Upper lobe of left lung (tissue), 6 donors: Measurements from ENCODE around the gene ZFYVE1. TPM values are rescaled to one million over a fixed set of nuclear protein-coding genes. Genes with fewer than 3 reads are reported as not detected.
"Not testable (repeated sequence)": the region's sequence is repeated elsewhere in the genome, so short reads cannot be mapped to it uniquely, and the experiment has no call there.

Experiments used
- ATAC-seq, 2 donors: fragments of 200-7000 bp; cut with Tn5 transposase; one replicate each; pipeline ENCODE4 v1.9.1; 2022; ENCODE audit warnings: mild to moderate bottlenecking in 2 of 2, moderate library complexity in 2 of 2; ENCODE audit not compliant: low FRiP score in 2 of 2
- DNase-seq, 2 donors: peaks; one replicate each; pipeline ENCODE4 v3.0.0-alpha.2; 2019 to 2020
- H3K27ac ChIP-seq, 4 donors: fragments of 200-600 bp; sonication (generic); one replicate each; pipeline ENCODE4 v1.5.1; 2016 to 2019
- H3K27me3 ChIP-seq, 4 donors: fragments of 200-600 bp; sonication (generic); one replicate each; pipeline ENCODE4 v1.5.1; 2017 to 2019
- H3K36me3 ChIP-seq, 4 donors: fragments of 200-600 bp; sonication (generic); one replicate each; pipeline ENCODE4 v1.5.1; 2016 to 2019
- H3K4me1 ChIP-seq, 4 donors: fragments of 200-600 bp; sonication (generic); one replicate each; pipeline ENCODE4 v1.5.1; 2018 to 2019
- H3K4me3 ChIP-seq, 4 donors: fragments of 200-600 bp; sonication (generic); one replicate each; pipeline ENCODE4 v1.5.1; 2017 to 2019; ENCODE audit warnings: mild to moderate bottlenecking in 2 of 4, moderate library complexity in 1 of 4
- H3K9me3 ChIP-seq, 4 donors: fragments of 200-600 bp; sonication (generic); one replicate each; pipeline ENCODE4 v1.5.1; 2018 to 2019
- CTCF ChIP-seq, 6 experiments: fragments of 450-650 bp in 4 of 6; fragments of 200-600 bp in 2 of 6; sonication (generic) in 2 of 6; IDR thresholded peaks; one replicate each; pipeline ENCODE4 v1.5.1; 2016 to 2019; ENCODE audit warnings: antibody characterized with exemption in 6 of 6
- EP300 ChIP-seq, 4 donors: sonication (generic); formaldehyde crosslinking; IDR thresholded peaks; one replicate each; pipeline ENCODE4 v1.5.1; 2017; ENCODE audit warnings: antibody characterized with exemption in 4 of 4, control low read depth in 2 of 4
- POLR2A ChIP-seq, 4 donors: fragments of 450-650 bp; IDR thresholded peaks; one replicate each; pipeline ENCODE4 v1.5.1; 2016 to 2017; ENCODE audit warnings: antibody characterized with exemption in 4 of 4, mild to moderate bottlenecking in 2 of 4
- POLR2AphosphoS5 ChIP-seq, 2 donors: sonication (generic); formaldehyde crosslinking; IDR thresholded peaks; one replicate each; pipeline ENCODE4 v1.5.1; 2017; ENCODE audit warnings: antibody characterized with exemption in 2 of 2
- WGBS, 2 donors: methylation state at CpG; one replicate each; pipeline ENCODE4 v1.1.5; 2017 to 2018; 5-methylcytosine and 5-hydroxymethylcytosine counted together
- total RNA-seq, 6 donors: library from RNA; depleted of rRNA in 4 of 6; stranded (reverse); fragments of >200 nt in 4 of 6; gene quantifications; one replicate each; pipeline versions ENCODE4 v1.1.0 to v1.2.1, GENCODE V29; 2016 to 2021
- donor health status: DM: no; HTN: no; CAD: no; lungs with moderate emphysema.
- donor health status: DM: no; HTN: yes; CAD: no; lungs with severe emphysema.

Gene ZFYVE1
- total RNA-seq, 6 donors from 2014 or later, result 13.4 to 24.1 (median 22.0) TPM

- Histone ChIP-seq H3K4me3 (peak overlapping the region in 3 of 4 donors; percentile 87 to 90 (median 87)), H3K9me3 (no peaks in the 10 kb centered on the region), H3K36me3 (peaks cover 0 to 14% (median 12%) of the 10 kb centered on the region in 4 donors), H3K27me3 (no peaks in the 10 kb centered on the region), H3K4me1 (peaks cover 9 to 22% (median 16%) of the 10 kb centered on the region in 4 donors), H3K27ac (peak overlapping the region in 2 of 4 donors; percentile 90 to 97)
- ATAC-seq, result no peak
- TF ChIP-seq CTCF (IDR thresholded peaks at IDR 0.05) (no peak), POLR2AphosphoS5 (IDR thresholded peaks at IDR 0.05) (no peak), EP300 (IDR thresholded peaks at IDR 0.05) (no peak), POLR2A (IDR thresholded peaks at IDR 0.05) (no peak)
- no peak for DNase-seq
- WGBS, 2 donors, result 43 to 49% methylated on average over 3 of the region's 3 CpGs
Measured at GRCh38 chr14:73027546-73027945, 640 bp upstream of the ZFYVE1 start.

GRCh38 chr14:73026243-73026844, 562 bp downstream of the ZFYVE1 start:
- DNase-seq (no peak), ATAC-seq (no peak)
- no peaks in the 10 kb centered on the region for H3K27me3 ChIP-seq
- H3K27ac ChIP-seq, result peak overlapping the region; percentile 82 to 97 (median 88)
- 3 to 4% methylated on average over 13 to 21 of the region's 21 CpGs for whole genome bisulfite sequencing, 2 donors
- peaks cover 0 to 16% (median 12%) of the 10 kb centered on the region in 4 donors for H3K36me3 ChIP-seq
- TF ChIP-seq POLR2A (IDR thresholded peaks at IDR 0.05) (no peak), EP300 (IDR thresholded peaks at IDR 0.05) (no peak), CTCF (IDR thresholded peaks at IDR 0.05) (no peak), POLR2AphosphoS5 (IDR thresholded peaks at IDR 0.05) (no peak)
- H3K4me1 ChIP-seq, result peaks cover 9 to 27% (median 20%) of the 10 kb centered on the region in 4 donors
- H3K9me3 ChIP-seq, result no peaks in the 10 kb centered on the region
- H3K4me3 ChIP-seq, result peak overlapping the region; percentile 87 to 92 (median 88)

- peaks cover 9 to 27% (median 21%) of the 10 kb centered on the region in 4 donors for H3K4me1 ChIP-seq
- H3K27ac ChIP-seq, result no peak overlapping the region
- WGBS, 2 donors, result 74 to 76% methylated on average over 3 of the region's 3 CpGs
- ATAC-seq (no peak), DNase-seq (no peak)
- no peak for TF ChIP-seq POLR2AphosphoS5 (IDR thresholded peaks at IDR 0.05)
- TF ChIP-seq CTCF (IDR thresholded peaks at IDR 0.05), result no peak
- TF ChIP-seq EP300 (IDR thresholded peaks at IDR 0.05), result no peak
- no peak for TF ChIP-seq POLR2A (IDR thresholded peaks at IDR 0.05)
- H3K9me3 ChIP-seq, result no peaks in the 10 kb centered on the region
- H3K27me3 ChIP-seq, result no peaks in the 10 kb centered on the region
- peak overlapping the region in 1 of 4 donors; percentile 87 for H3K4me3 ChIP-seq
- peaks cover 0 to 18% (median 13%) of the 10 kb centered on the region in 4 donors for H3K36me3 ChIP-seq
Measured at GRCh38 chr14:73025544-73025943, 1.4 kb downstream of the ZFYVE1 start.

- no peak for TF ChIP-seq CTCF (IDR thresholded peaks at IDR 0.05)
- no peak for TF ChIP-seq EP300 (IDR thresholded peaks at IDR 0.05)
- DNase-seq (no peak), ATAC-seq (no peak)
- Histone ChIP-seq H3K9me3 (no peaks in the 10 kb centered on the region), H3K27ac (no peak overlapping the region), H3K27me3 (no peaks in the 10 kb centered on the region), H3K36me3 (peaks cover 0 to 41% (median 26%) of the 10 kb centered on the region in 4 donors), H3K4me1 (peaks cover 14 to 31% (median 21%) of the 10 kb centered on the region in 4 donors), H3K4me3 (no peak overlapping the region)
- 94 to 95% methylated on average over 4 of the region's 4 CpGs for WGBS, 2 donors
Measured at GRCh38 chr14:73022051-73022450, 4.9 kb downstream of the ZFYVE1 start.

GRCh38 chr14:73016011-73016410, 10.9 kb downstream of the ZFYVE1 start:
- H3K9me3 ChIP-seq, H3K4me1 ChIP-seq, H3K4me3 ChIP-seq, ATAC-seq, H3K27me3 ChIP-seq, H3K27ac ChIP-seq, DNase-seq: not testable (repeated sequence)
- H3K36me3 ChIP-seq, result peaks cover 0 to 57% (median 13%) of the 10 kb centered on the region in 4 donors
- 91 to 93% methylated on average over 10 of the region's 10 CpGs for WGBS, 2 donors

- H3K4me1 ChIP-seq, H3K27ac ChIP-seq, ATAC-seq, H3K9me3 ChIP-seq, H3K4me3 ChIP-seq, H3K27me3 ChIP-seq, DNase-seq: not testable (repeated sequence)
- 93 to 99% methylated on average over 14 of the region's 14 CpGs for WGBS, 2 donors
- H3K36me3 ChIP-seq, result peaks cover 0 to 53% (median 13%) of the 10 kb centered on the region in 4 donors
Measured at GRCh38 chr14:73015552-73015951, 11.4 kb downstream of the ZFYVE1 start.
